Right forelimb (tissue), 1 donor: Measurements from ENCODE around the gene DNAAF8.

Experiments
- DNase-seq: peaks from one replicate; pipeline ENCODE4 v3.0.0-alpha.2; 2018

The DNAAF8 gene

GRCh38 chr16:4785758-4786433 is 51.6 kb downstream of the DNAAF8 start:
- DNase-seq, result no peak

GRCh38 chr16:4787068-4787467 is 52.7 kb downstream of the DNAAF8 start:
- DNase-seq, result no peak

GRCh38 chr16:4787627-4788482 is 53.5 kb downstream of the DNAAF8 start, which contains the start of gene SEPTIN12:
Gene SEPTIN12, minus strand, starts transcription at chr16:4788345. Its CDS starts 700 bp downstream, at chr16:4787645.
- DNase-seq, result no peak

GRCh38 chr16:4788489-4788889 is 54.2 kb downstream of the DNAAF8 start:
- DNase-seq, result no peak

- DNase-seq, result no peak
Observed at GRCh38 chr16:4788910-4789309, 54.6 kb downstream of the DNAAF8 start.

- no peak for DNase-seq
Observed at GRCh38 chr16:4790261-4790660, 55.9 kb downstream of the DNAAF8 start.

GRCh38 chr16:4790871-4791270 is 56.5 kb downstream of the DNAAF8 start:
- no peak for DNase-seq

- no peak for DNase-seq
Observed at GRCh38 chr16:4792951-4793513, 58.7 kb downstream of the DNAAF8 start.

- peak; percentile 30 for DNase-seq
Observed at GRCh38 chr16:4795181-4795827, 61.0 kb downstream of the DNAAF8 start, which contains the start of gene SMIM22. Gene SMIM22, plus strand, starts transcription at chr16:4795369. Its CDS starts 366 bp downstream, at chr16:4795735.

- peak; percentile 28 for DNase-seq
Observed at GRCh38 chr16:4795828-4796572, 61.7 kb downstream of the DNAAF8 start.

- peak; percentile 30 for DNase-seq
Observed at GRCh38 chr16:4796982-4797804, 62.9 kb downstream of the DNAAF8 start.

GRCh38 chr16:4797805-4798252 is 63.5 kb downstream of the DNAAF8 start:
- peak; percentile 21 for DNase-seq

GRCh38 chr16:4798456-4798855 is 64.1 kb downstream of the DNAAF8 start:
- DNase-seq, result peak; percentile 11
